Medulla oblongata (tissue), 1 donor: ENCODE results near the gene LAMB1.
A peak's percentile ranks its signal among the peaks of the same experiment; 100 is the strongest.
"Not testable (repeated sequence)": the region's sequence is repeated elsewhere in the genome, so short reads cannot be mapped to it uniquely, and the experiment has no call there.

ENCODE experiments used
- DNase-seq: peaks from one replicate; pipeline ENCODE4 v3.0.0-alpha.2; 2015; ENCODE audit errors: extremely low spot score

LAMB1 gene

GRCh38 chr7:107971613-107972012, 31.3 kb downstream of the LAMB1 start:
- DNase-seq: no peak

- DNase-seq: no peak
Measured at GRCh38 chr7:107971100-107971499, 31.9 kb downstream of the LAMB1 start.

- no peak for DNase-seq
Measured at GRCh38 chr7:107969856-107970255, 33.1 kb downstream of the LAMB1 start.

- DNase-seq: no peak
Measured at GRCh38 chr7:107968449-107968848, 34.5 kb downstream of the LAMB1 start.

- DNase-seq: no peak
Measured at GRCh38 chr7:107967420-107967819, 35.5 kb downstream of the LAMB1 start.

- peak; percentile 23 for DNase-seq
Measured at GRCh38 chr7:107966711-107967110, 36.2 kb downstream of the LAMB1 start.

GRCh38 chr7:107964510-107964909, 38.5 kb downstream of the LAMB1 start:
- no peak for DNase-seq

GRCh38 chr7:107962817-107963216, 40.1 kb downstream of the LAMB1 start:
- no peak for DNase-seq

GRCh38 chr7:107961405-107961804, 41.6 kb downstream of the LAMB1 start:
- no peak for DNase-seq

- DNase-seq: no peak
Measured at GRCh38 chr7:107960272-107960671, 42.7 kb downstream of the LAMB1 start.

GRCh38 chr7:107959527-107959898, 43.4 kb downstream of the LAMB1 start:
- DNase-seq: no peak

GRCh38 chr7:107958764-107959526, 44.0 kb downstream of the LAMB1 start:
- DNase-seq: no peak

GRCh38 chr7:107957436-107957835, 45.5 kb downstream of the LAMB1 start:
- no peak for DNase-seq

GRCh38 chr7:107956950-107957349, 46.0 kb downstream of the LAMB1 start:
- DNase-seq: not testable (repeated sequence)

- no peak for DNase-seq
Measured at GRCh38 chr7:107955394-107955793, 47.6 kb downstream of the LAMB1 start.

GRCh38 chr7:107953924-107954303, 49.0 kb downstream of the LAMB1 start:
- no peak for DNase-seq

GRCh38 chr7:107953265-107953923, 49.6 kb downstream of the LAMB1 start:
- no peak for DNase-seq

- DNase-seq: no peak
Measured at GRCh38 chr7:107951896-107952295, 51.1 kb downstream of the LAMB1 start.

- no peak for DNase-seq
Measured at GRCh38 chr7:107951172-107951787, 51.7 kb downstream of the LAMB1 start.

- DNase-seq: no peak
Measured at GRCh38 chr7:107949443-107949935, 53.5 kb downstream of the LAMB1 start.

- DNase-seq: no peak
Measured at GRCh38 chr7:107948645-107949442, 54.1 kb downstream of the LAMB1 start.

- DNase-seq: peak; percentile 48
Measured at GRCh38 chr7:107946881-107947280, 56.1 kb downstream of the LAMB1 start.
